ENCODE data around the gene KIF26B. TPM values are rescaled to one million over a fixed set of nuclear protein-coding genes. Genes with fewer than 3 reads are reported as not detected.

Gene KIF26B
- polyA plus RNA-seq, 1 donor from 2014 or later, result 6.3 TPM

GRCh38 chr1:245576323-245576722 is 421.5 kb downstream of the KIF26B start:
- no peak overlapping the region for H3K4me2 ChIP-seq (ENCODE audit: low read length)
- H3K9ac ChIP-seq (ENCODE audit: low read length), result no peak overlapping the region
- no peaks in the 10 kb centered on the region for H3K9me2 ChIP-seq (ENCODE audit: insufficient read depth, low read length)
- no peaks in the 10 kb centered on the region for H4K20me1 ChIP-seq (ENCODE audit: insufficient read depth)
- H2AFZ ChIP-seq (ENCODE audit: low read depth, low read length), result no peak overlapping the region
- H3F3A ChIP-seq (ENCODE audit: insufficient read depth, low read length, poor library complexity, severe bottlenecking), result no peaks in the 10 kb centered on the region
- H3K79me2 ChIP-seq (replicated peaks; ENCODE audit: insufficient read depth, low read length), result no peaks in the 10 kb centered on the region
- TF ChIP-seq RAD21 (conservative IDR thresholded peaks at IDR 0.05) (no peak), POLR2AphosphoS5 (IDR thresholded peaks at IDR 0.05) (no peak)
- H3K9me3 ChIP-seq (ENCODE audit: low read length), result no peaks in the 10 kb centered on the region
- no peaks in the 10 kb centered on the region for H3K36me3 ChIP-seq (ENCODE audit: insufficient read depth, low read length)
- no peak overlapping the region for H3K4me3 ChIP-seq (ENCODE audit: low read length)
- no peaks in the 10 kb centered on the region for H3K27me3 ChIP-seq (ENCODE audit: insufficient read depth, low read depth, low read length)
- peak overlapping the region; percentile 35 for H3K27ac ChIP-seq (ENCODE audit: low read length)

- Histone ChIP-seq H4K20me1 (ENCODE audit: insufficient read depth) (no peaks in the 10 kb centered on the region), H3K79me2 (replicated peaks; ENCODE audit: insufficient read depth, low read length) (no peaks in the 10 kb centered on the region), H3K4me3 (ENCODE audit: low read length) (no peak overlapping the region), H3K9me2 (ENCODE audit: insufficient read depth, low read length) (no peaks in the 10 kb centered on the region), H3K9me3 (ENCODE audit: low read length) (no peaks in the 10 kb centered on the region), H3K27ac (ENCODE audit: low read length) (no peak overlapping the region), H3K9ac (ENCODE audit: low read length) (no peak overlapping the region), H3K27me3 (ENCODE audit: insufficient read depth, low read depth, low read length) (no peaks in the 10 kb centered on the region), H3K4me2 (ENCODE audit: low read length) (no peak overlapping the region), H2AFZ (ENCODE audit: low read depth, low read length) (no peak overlapping the region), H3K36me3 (ENCODE audit: insufficient read depth, low read length) (no peaks in the 10 kb centered on the region), H3F3A (ENCODE audit: insufficient read depth, low read length, poor library complexity, severe bottlenecking) (no peaks in the 10 kb centered on the region)
- TF ChIP-seq SMC3 (conservative IDR thresholded peaks at IDR 0.05; ENCODE audit: poor library complexity) (no peak), CTCF (IDR thresholded peaks at IDR 0.05; ENCODE audit: poor library complexity, severe bottlenecking) (no peak), EP300 (conservative IDR thresholded peaks at IDR 0.05; ENCODE audit: poor library complexity, severe bottlenecking) (no peak), EZH2 (IDR thresholded peaks at IDR 0.05; ENCODE audit: borderline replicate concordance, insufficient read depth, low read length, poor library complexity, severe bottlenecking) (no peak), TAF1 (IDR thresholded peaks at IDR 0.05; ENCODE audit: low read depth) (no peak), POLR2AphosphoS5 (IDR thresholded peaks at IDR 0.05) (no peak), MXI1 (conservative IDR thresholded peaks at IDR 0.05; ENCODE audit: poor library complexity, severe bottlenecking) (no peak)
Measured at GRCh38 chr1:245577191-245578157, 422.7 kb downstream of the KIF26B start.

- TF ChIP-seq EZH2 (IDR thresholded peaks at IDR 0.05; ENCODE audit: borderline replicate concordance, insufficient read depth, low read length, poor library complexity, severe bottlenecking) (no peak), CTCF (IDR thresholded peaks at IDR 0.05; ENCODE audit: poor library complexity, severe bottlenecking) (no peak), REST (IDR thresholded peaks at IDR 0.05; ENCODE audit: borderline replicate concordance) (no peak), POLR2AphosphoS5 (IDR thresholded peaks at IDR 0.05) (no peak), RAD21 (conservative IDR thresholded peaks at IDR 0.05) (no peak), TAF1 (IDR thresholded peaks at IDR 0.05; ENCODE audit: low read depth) (no peak), EP300 (conservative IDR thresholded peaks at IDR 0.05; ENCODE audit: poor library complexity, severe bottlenecking) (no peak), SMC3 (conservative IDR thresholded peaks at IDR 0.05; ENCODE audit: poor library complexity) (no peak), MXI1 (conservative IDR thresholded peaks at IDR 0.05; ENCODE audit: poor library complexity, severe bottlenecking) (no peak)
- H3K9ac ChIP-seq (ENCODE audit: low read length), result no peak overlapping the region
- no peaks in the 10 kb centered on the region for H4K20me1 ChIP-seq (ENCODE audit: insufficient read depth)
- H2AFZ ChIP-seq (ENCODE audit: low read depth, low read length), result no peak overlapping the region
- H3K36me3 ChIP-seq (ENCODE audit: insufficient read depth, low read length), result no peaks in the 10 kb centered on the region
- H3K27me3 ChIP-seq (ENCODE audit: insufficient read depth, low read depth, low read length), result no peaks in the 10 kb centered on the region
- no peak overlapping the region for H3K4me3 ChIP-seq (ENCODE audit: low read length)
- H3K9me2 ChIP-seq (ENCODE audit: insufficient read depth, low read length), result no peaks in the 10 kb centered on the region
- no peaks in the 10 kb centered on the region for H3F3A ChIP-seq (ENCODE audit: insufficient read depth, low read length, poor library complexity, severe bottlenecking)
- H3K9me3 ChIP-seq (ENCODE audit: low read length), result no peaks in the 10 kb centered on the region
- H3K27ac ChIP-seq (ENCODE audit: low read length), result no peak overlapping the region
- no peaks in the 10 kb centered on the region for H3K79me2 ChIP-seq (replicated peaks; ENCODE audit: insufficient read depth, low read length)
- no peak overlapping the region for H3K4me2 ChIP-seq (ENCODE audit: low read length)
Measured at GRCh38 chr1:245578308-245578707, 423.5 kb downstream of the KIF26B start.

Data from neural cell (in vitro differentiated cells).